Activated CD8-positive, alpha-beta T cell treated with anti-CD3 and anti-CD28 coated beads for 36 hours (primary cell): ENCODE results near the gene NTMT1. TPM values are rescaled to one million over a fixed set of nuclear protein-coding genes. Genes with fewer than 3 reads are reported as not detected.

Source experiments
- ATAC-seq: fragments of 200-7000 bp; cut with Tn5 transposase; one replicate; pipeline ENCODE4 v1.10.0; 2021; ENCODE audit warnings: mild to moderate bottlenecking, moderate library complexity
- CTCF ChIA-PET: fragments of 350-600 bp; sonication (Branson Sonifier 250); formaldehyde crosslinking; loops from one replicate; lab custom pipeline; 2021; ENCODE audit warnings: antibody characterized with exemption; lab: Charles Lee
- POLR2A ChIA-PET: fragments of 350-600 bp; sonication (Branson Sonifier 250); formaldehyde crosslinking; loops from one replicate; lab custom pipeline; 2021; ENCODE audit warnings: antibody characterized with exemption; lab: Charles Lee
- DNase-seq: peaks from one replicate; pipeline ENCODE4 v3.0.0-alpha.2; 2020
- H3K27ac Mint-ChIP-seq: one replicate; pipeline ENCODE4 v1.8.0; 2021; ENCODE audit warnings: mild to moderate bottlenecking, mixed read lengths
- H3K27me3 Mint-ChIP-seq: one replicate; pipeline ENCODE4 v1.8.0; 2021; ENCODE audit warnings: mixed read lengths
- H3K36me3 Mint-ChIP-seq: one replicate; pipeline ENCODE4 v1.8.0; 2021; ENCODE audit warnings: low read depth, mixed read lengths
- H3K4me1 Mint-ChIP-seq: one replicate; pipeline ENCODE4 v1.8.0; 2021; ENCODE audit warnings: low read depth, mixed read lengths
- H3K4me3 Mint-ChIP-seq: one replicate; pipeline ENCODE4 v1.8.0; 2021; ENCODE audit warnings: mild to moderate bottlenecking, moderate library complexity, mixed read lengths
- H3K9me3 Mint-ChIP-seq: one replicate; pipeline ENCODE4 v1.8.0; 2021; ENCODE audit warnings: mixed read lengths
- CTCF ChIP-seq: fragments of 200-600 bp; IDR thresholded peaks from one replicate; pipeline ENCODE4 v1.8.0; 2022; ENCODE audit warnings: antibody characterized with exemption, mild to moderate bottlenecking
- intact Hi-C: fragments of 100-400 bp; cut with micrococcal nuclease; formaldehyde crosslinking; loops from one replicate; pipeline ENCODE4 v1.10.0; 2022
- total RNA-seq, 2 experiments: library from RNA; stranded (reverse); gene quantifications; one replicate each; pipeline ENCODE4 v1.2.3, GENCODE V29; 2021

The NTMT1 gene
- total RNA-seq, 2 experiments from 2014 or later = 69.5 to 74.4 TPM

GRCh38 chr9:129585352-129585751 is 40.6 kb upstream of the NTMT1 start:
- Mint-ChIP-seq H3K4me3 (no peak overlapping the region), H3K27ac (peak overlapping the region; percentile 57), H3K36me3 (no peaks in the 10 kb centered on the region), H3K9me3 (no peaks in the 10 kb centered on the region), H3K27me3 (no peaks in the 10 kb centered on the region), H3K4me1 (peaks cover 56% of the 10 kb centered on the region)
- DNase-seq (no peak), ATAC-seq (no peak)
- CTCF ChIA-PET = interaction anchor here (2.8 kb wide), 1 partner anchor 26 kb away, joined by 10 read pairs; no protein-coding TSS in a partner anchor
- intact Hi-C loops = no loop called here
- POLR2A ChIA-PET = no interaction called here
- TF ChIP-seq CTCF = no peak

- H3K4me1 Mint-ChIP-seq = peaks cover 50% of the 10 kb centered on the region
- no peaks in the 10 kb centered on the region for H3K36me3 Mint-ChIP-seq
- peak; percentile 65 for DNase-seq
- H3K27me3 Mint-ChIP-seq = no peaks in the 10 kb centered on the region
- CTCF ChIA-PET = interaction anchor here (0.9 to 1.5 kb wide), 9 partner anchors 11 to 455 kb away, joined by 3 to 5 read pairs (median 4); no protein-coding TSS in a partner anchor
- H3K27ac Mint-ChIP-seq = peak overlapping the region; percentile 63
- ATAC-seq = peak; percentile 81
- no peaks in the 10 kb centered on the region for H3K9me3 Mint-ChIP-seq
- H3K4me3 Mint-ChIP-seq = no peak overlapping the region
- TF ChIP-seq CTCF = no peak
- POLR2A ChIA-PET = interaction anchor here (1.0 to 2.0 kb wide), 2 partner anchors 10 to 15 kb away, joined by 3 to 6 read pairs; no protein-coding TSS in a partner anchor
- intact Hi-C loops = no loop called here
These were observed 39.7 kb upstream of the NTMT1 start for GRCh38 chr9:129586245-129586644.

GRCh38 chr9:129586685-129587084 is 39.3 kb upstream of the NTMT1 start:
- H3K9me3 Mint-ChIP-seq = no peaks in the 10 kb centered on the region
- DNase-seq = peak; percentile 49
- H3K27ac Mint-ChIP-seq = peak overlapping the region; percentile 63
- intact Hi-C loops = no loop called here
- ChIA-PET CTCF (interaction anchor here (0.9 to 1.5 kb wide), 9 partner anchors 11 to 455 kb away, joined by 3 to 5 read pairs (median 4); no protein-coding TSS in a partner anchor), POLR2A (interaction anchor here (1.0 to 2.0 kb wide), 3 partner anchors 10 to 409 kb away, joined by 3 to 6 read pairs (median 4); no protein-coding TSS in a partner anchor)
- ATAC-seq = peak; percentile 15
- H3K36me3 Mint-ChIP-seq = no peaks in the 10 kb centered on the region
- no peak overlapping the region for H3K4me3 Mint-ChIP-seq
- no peaks in the 10 kb centered on the region for H3K27me3 Mint-ChIP-seq
- H3K4me1 Mint-ChIP-seq = peaks cover 49% of the 10 kb centered on the region
- TF ChIP-seq CTCF = no peak

GRCh38 chr9:129587487-129588262 is 38.3 kb upstream of the NTMT1 start:
- H3K4me3 Mint-ChIP-seq = no peak overlapping the region
- H3K9me3 Mint-ChIP-seq = no peaks in the 10 kb centered on the region
- no peaks in the 10 kb centered on the region for H3K36me3 Mint-ChIP-seq
- intact Hi-C loops = no loop called here
- ChIA-PET CTCF (interaction anchor here (1.2 to 1.3 kb wide), 2 partner anchors 253 to 449 kb away, joined by 3 to 4 read pairs; no protein-coding TSS in a partner anchor), POLR2A (interaction anchor here (1.0 to 2.0 kb wide), 4 partner anchors 9 to 410 kb away, joined by 3 to 6 read pairs (median 4); no protein-coding TSS in a partner anchor)
- DNase-seq = no peak
- ATAC-seq = no peak
- no peak for TF ChIP-seq CTCF
- peaks cover 39% of the 10 kb centered on the region for H3K4me1 Mint-ChIP-seq
- H3K27ac Mint-ChIP-seq = no peak overlapping the region
- no peaks in the 10 kb centered on the region for H3K27me3 Mint-ChIP-seq

GRCh38 chr9:129590466-129590865 is 35.5 kb upstream of the NTMT1 start:
- POLR2A ChIA-PET = no interaction called here
- ATAC-seq = no peak
- Mint-ChIP-seq H3K4me1 (peaks cover 20% of the 10 kb centered on the region), H3K36me3 (no peaks in the 10 kb centered on the region), H3K4me3 (no peak overlapping the region), H3K9me3 (no peaks in the 10 kb centered on the region), H3K27me3 (no peaks in the 10 kb centered on the region), H3K27ac (no peak overlapping the region)
- intact Hi-C loops = no loop called here
- DNase-seq = no peak
- CTCF ChIA-PET = interaction anchor here (1.4 kb wide), 1 partner anchor 416 kb away, joined by 3 read pairs; no protein-coding TSS in a partner anchor
- TF ChIP-seq CTCF = no peak
